Measurements from ENCODE around the gene MSI2.

The MSI2 gene

DNA sequence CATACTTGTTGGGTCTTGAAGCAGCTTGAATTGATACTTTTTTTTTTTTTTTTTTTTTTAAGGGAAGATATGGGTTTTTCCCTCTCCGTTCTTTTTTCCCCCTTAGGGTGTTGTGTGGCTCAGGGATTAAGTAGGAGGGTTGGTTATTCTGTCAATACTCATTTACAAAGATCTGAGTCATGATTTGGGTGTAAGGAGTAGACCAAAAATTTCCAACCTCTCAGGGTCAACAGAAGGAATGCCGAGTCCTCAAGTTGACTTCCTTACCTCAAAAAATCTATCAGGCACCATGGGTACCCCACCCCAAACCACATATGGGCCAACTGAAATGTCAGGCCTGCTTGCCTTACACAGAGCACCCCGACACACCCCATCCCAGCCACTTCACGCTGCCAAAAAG is 258.3 kb downstream of the MSI2 start:
- no peak for DNase-seq

DNA sequence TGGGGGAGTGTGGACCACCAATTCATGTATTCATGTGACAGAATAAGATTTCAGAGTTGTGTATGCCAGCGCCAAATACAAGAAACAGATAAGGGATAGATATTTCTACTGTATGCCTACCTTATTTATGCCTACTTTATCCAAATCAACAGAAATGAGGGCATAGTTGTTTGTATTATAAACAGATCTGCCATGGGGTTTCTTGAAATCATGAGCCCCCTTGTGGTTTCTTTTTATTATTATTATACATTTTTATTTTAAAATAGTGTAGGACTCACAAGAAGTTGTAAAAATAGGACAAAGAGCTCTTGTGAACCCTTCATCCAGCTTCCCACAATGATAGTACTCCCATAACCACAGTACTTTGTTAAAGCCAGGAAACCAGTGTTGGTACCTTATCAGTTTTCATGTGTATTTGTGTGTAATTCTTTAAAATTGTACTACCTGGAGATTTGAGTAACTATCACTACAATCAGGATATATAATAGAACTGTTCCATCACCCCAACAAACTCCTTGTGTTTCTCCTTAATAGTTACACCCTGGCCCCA is 259.4 kb downstream of the MSI2 start:
- DNase-seq, result no peak

DNA sequence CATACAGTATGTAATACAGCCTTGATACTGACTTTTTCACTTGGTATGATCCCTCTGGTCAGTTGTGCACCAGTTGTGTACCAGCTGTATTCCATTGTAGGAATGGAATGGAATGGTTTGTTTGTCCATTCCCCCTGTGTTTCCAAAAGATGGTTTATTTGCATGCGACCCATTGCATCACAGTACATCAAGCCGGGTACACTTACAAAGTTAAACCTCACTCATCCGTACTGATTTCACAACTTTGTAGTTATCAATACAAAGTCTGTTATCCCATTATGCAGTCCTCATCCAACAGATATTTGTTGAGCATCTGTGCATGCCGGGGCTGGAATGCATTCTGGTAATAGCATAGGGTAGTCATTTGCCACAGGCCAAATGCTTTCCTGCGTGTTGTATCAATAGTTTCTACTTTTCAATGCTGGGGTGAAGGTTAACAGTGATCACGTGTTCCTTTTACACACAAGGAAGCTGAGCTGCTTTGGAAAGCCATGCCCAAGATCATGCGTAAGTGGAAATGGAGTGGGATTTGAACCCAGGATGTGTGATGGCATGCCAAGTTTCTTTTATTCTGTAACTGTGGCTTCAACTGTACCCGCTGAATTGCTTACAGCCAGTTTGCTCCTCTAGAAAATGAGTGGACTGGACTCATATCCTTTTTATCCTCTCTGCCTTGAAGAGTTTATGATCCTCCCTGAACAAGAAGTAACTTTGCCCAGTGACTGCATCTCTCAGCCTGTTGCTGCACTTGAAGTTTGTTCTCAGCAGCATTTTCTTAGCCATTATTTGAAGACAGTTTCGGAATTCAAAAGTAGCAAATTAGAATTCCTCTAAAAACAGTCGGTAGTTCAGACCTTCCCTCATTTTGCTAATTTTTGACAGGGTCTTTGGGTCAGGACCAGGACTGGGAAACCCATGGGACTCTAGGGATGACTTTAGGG is 260.2 kb downstream of the MSI2 start:
- no peak for DNase-seq

DNA sequence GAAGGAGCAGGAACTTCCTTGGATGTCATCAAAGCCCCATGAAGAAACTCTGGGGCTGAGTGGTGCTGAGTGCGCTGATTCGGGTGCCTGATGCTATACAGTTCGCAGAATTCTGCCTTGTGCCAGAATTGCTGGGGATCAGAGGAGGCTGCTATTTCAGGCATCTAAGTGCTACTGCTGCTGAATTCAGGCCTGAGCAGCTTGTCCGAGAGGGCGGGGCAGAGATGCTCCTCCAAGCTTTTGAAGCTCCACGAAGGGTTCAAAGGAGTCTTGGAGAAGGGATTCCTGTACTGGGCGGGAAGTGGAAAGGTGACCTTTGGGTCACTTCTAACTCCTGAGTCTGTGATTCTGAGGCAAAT is 260.9 kb downstream of the MSI2 start:
- DNase-seq, result no peak

DNA sequence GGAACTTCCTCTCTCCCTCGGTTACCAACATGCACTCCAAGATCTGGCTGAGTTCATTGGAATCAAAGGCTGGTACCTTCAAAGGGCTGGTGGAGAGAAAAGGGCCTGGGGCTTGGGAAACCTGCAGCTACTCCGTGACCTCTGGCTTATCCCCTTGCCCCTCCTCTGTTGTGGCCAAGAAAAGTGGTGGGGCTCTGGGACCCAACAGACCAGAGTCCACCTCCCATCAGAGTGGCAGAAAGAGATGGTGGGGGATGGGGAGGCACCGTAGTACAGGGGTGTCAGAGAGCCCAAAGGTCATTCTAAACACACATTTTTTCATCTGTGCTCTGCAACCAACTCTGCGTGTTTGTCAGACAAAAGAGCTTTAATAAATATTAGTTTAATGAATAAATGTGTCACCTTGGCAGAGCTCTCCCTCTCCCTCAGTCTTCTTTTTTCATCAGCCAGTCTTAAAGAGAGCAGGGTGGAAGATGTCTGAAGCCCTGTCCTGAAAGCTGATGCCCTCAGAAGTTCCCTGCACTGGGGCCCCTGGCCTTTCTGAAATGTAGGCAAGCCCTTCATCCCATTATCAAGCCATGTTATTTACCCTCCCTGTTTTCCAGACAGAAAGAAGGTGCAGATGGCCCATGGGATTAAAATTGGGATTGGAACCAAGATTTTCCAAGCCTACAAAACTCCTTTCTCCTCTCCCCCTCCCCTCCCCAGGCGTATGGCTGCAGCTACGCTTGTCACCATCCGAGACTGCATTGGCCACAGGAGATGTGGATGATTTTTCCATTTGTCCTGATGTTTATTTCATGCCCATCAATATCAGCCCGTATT is 261.5 kb downstream of the MSI2 start:
- no peak for DNase-seq

DNA sequence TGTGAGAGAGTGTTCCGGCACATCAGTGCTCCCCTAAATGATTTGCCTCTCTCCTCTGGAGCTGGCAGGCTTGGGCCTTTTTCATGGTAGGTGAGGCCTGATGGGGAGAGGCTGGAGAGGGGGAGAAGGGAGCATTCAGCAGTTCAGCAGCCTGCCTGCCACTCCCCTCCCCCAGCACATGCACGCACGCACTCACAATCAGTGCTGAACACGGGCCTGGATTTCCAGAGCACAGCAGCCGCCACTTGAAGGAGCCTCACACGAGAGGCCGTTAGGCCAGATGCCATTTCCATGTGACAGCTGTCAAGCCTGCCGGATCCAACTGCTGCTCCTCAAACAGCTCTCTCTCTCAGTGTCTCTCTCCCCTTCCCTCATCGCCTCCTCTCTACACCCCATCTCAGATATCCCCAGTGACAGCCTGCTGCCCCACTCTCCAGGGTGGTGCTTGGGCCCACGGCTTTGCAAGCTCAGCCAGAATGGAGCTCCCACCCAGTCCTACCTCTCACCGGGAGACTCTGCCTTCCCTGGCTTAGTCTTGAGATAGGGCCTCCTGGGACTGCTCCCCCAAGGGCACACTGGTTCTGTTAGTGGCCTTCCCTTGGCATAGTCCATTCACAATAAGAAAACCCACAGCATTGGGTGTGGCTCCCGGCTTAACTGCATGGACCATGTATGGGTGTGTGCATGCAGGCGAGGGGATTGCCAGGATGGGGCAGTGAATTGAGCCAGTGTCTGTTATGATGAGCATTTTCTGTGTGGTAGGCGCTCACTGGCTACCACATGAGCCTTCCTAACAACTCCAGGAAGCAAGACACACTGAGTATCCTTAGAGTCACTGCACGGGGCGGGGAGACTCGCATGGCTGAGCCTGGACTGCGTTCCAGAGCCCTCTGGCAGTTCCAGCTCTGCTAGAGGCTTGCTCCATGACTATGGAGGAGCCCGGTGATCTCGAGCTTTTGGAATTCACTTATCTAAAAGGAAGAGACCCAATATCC is 262.6 kb downstream of the MSI2 start:
- DNase-seq, result peak; percentile 93

DNA sequence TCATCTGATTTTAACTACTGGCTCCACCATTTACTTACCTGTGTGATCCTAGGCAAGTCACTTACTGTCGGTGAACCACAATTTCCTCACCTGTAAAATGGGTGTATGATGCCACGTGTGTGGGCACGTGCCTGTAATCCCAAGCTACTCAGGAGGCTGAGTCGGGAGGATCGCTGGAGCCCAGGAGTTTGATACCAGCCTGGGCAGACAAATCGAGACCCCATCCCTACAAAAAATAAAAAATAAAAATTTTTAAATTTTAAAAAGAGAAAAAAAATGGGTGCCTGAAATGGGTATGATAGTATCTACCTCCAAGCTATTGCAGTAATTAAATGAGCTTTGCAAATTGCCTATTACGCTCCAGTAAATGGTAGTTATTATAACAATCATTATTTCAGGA is 263.5 kb downstream of the MSI2 start:
- no peak for DNase-seq

DNA sequence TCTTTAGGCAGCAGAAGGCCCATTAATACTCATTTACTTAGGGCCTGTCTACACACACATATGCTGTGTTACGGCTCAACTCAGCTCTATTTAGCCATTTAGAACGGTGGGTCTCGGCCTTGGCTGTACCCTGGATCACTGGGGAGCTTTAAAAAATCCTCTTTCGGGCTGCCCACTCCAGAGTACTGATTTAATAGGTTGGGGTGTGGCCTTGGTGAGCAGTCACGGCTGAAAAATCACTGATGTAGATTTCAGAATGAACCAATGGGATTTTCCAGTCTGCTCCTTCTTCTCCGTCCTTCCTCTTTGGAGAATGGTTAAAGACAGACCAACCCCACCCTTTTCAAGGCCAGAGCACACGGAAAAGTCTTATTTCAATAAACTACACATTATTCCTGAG is 265.3 kb downstream of the MSI2 start:
- no peak for DNase-seq

DNA sequence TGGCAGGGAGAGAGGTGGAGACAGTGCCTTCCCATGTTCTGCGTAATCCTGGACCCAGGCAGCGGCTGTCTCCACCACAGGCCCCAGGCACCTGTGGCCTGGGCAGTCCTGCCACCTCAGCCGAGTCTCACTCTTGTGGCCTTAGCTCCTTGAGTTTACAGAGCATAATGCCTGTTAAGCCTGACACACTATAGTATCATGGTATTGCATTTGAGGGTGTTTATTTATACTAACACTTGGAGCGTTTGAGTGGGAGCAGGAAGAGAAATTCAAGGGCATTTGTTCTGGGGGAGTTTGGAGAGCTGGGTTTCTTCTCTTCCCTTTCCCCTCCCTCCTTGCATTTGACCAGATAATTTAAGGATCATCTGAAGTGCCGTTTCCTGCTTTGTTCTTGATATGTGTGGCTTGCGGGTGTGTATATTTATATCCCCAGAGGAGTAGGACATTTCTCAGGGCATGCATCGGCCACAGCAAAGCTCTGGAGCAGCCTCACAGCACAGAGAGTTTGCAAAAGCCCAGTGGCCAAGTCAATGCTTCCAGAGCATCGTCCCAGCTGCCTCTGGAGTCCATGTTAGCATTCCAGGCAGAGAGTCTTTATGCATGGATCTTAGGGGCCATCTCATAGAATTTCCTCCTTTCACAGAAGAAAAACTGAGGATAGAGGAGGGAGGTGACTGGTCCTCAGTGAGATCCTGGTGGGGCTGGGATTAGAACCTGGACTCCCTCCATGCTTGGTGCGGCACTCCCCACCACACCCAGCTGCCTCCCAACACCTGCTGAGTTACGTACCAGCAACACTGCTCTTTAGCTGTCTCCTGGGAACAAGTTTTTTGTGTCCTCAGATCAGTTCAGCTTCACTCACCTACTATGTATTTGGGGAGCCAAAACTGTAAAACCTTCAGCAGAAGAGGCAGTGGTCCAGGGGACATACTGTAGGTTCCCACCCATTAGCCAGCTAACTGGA is 266.0 kb downstream of the MSI2 start:
- no peak for DNase-seq

DNA sequence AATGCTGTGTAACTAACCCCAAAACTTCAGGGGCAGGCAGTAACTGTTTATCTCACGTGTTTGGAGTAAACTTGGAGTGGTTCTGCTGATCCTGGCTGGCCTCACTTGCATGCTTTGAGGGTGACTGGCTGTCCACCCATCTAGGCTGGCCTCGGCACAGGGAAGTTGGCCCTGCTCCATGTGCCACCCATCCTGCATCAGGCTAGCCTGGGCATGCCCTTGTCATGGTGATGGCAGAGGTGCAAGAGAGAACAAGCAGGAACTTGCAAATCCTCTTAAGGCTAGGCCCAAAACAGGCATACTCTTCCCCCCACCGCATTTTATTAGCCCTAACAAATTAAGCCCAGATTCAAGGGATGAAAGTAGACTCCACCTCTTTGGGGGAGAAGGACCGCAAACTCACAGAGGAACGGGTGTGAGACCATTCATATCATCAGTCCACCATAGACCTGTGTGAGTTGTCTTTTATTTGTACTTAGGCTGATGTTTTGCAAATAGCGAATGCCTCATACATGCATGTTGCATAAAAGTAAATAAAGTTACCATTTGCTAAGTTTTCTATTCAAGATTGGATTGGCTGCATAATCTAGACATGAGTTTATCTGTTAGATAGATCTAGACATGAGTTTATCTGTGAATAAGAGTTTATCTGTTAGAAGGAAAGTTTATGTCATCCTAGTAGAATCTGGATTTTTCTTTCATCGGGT is 267.8 kb downstream of the MSI2 start:
- no peak for DNase-seq

DNA sequence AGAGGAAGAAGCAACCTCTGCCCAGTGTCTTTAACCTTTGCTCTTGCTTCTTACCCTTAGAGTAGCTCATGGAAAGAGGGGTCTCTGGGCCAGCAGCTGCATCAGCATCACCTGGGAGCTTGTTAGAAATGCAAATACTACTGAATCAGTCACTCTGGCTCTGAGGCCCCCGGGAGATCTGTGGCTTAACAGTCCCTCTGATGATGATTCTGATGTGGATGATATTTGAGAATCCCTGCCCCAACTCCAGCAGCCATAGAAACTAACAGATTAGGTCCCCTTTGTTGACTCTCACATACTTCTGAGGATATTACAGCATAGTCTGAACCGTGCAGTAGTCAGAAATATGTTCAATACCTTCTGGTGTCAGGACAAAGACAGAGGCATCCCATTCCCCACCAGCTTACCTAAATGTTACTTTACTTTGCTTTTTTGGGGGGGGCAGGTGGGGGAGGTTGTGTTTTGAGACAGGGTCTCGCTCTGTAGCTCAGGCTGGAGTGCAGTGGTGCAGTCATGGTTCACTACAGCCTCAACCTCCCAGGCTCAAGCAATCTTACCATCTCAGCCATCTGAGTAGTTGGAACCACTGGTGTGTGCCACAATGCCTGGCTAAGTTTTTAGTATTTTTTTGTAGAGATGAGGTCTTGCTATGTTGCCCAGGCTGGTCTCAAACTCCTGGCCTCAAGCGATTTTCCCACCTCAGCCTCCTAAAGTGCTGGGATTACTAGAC is 268.7 kb downstream of the MSI2 start:
- no peak for DNase-seq

DNA sequence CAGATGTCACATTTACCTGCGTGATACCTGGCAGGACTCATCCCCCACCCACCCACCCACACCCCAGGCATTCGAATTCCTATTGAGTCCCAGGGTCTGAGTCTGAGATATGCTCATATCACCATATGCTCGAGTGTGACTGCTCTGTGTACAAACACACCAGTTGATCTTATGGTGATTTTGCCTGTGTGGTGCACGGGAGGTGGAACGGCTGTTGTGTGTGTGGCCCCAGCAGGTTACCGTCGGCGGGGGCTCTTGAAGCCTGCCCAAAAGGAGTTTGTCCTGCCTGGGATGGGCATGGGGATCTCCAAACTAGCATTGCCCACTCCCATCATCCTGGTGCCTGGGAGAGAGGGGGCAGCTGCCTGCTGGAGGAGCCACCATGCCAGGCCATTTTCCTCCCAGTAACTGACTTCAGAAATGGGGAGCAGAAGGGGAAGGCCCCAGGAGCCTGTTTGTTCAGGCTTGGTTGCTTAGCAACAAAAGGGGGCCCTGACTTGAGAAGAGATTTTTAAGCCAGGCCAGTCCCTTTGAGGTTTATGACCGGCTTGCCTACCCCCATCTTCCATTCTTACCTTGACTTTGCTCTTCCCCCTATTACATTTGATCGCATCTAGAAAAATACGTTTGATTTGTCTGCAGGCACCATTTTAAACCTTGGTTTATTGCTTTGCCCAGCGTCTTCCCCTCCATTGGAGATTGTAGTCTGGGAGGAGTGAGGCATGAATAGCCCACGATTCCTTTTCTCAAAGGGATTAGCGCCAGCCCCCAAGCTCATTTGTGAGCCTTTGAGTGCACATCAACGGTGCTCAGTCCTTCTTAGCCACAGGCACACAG is 271.1 kb downstream of the MSI2 start:
- no peak for DNase-seq

DNA sequence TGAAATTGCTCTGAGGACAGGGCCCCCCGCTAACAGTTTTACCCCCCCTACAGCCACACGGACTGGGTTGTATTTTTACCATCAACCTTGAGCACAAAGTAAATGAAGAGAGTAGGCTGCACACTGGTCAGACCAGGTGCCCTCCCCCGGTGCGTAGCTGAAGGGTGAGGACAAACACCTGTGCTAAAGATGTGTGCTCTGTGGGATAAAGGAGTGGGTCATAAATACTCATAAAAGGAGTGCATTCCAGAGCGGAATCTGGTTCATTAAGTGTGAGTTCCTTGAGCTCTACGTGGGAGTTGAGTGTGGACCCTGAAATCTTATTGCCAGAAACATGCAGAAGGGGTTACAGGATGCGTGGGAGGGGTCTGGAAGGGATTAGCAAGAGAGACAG is 271.7 kb downstream of the MSI2 start:
- no peak for DNase-seq

DNA sequence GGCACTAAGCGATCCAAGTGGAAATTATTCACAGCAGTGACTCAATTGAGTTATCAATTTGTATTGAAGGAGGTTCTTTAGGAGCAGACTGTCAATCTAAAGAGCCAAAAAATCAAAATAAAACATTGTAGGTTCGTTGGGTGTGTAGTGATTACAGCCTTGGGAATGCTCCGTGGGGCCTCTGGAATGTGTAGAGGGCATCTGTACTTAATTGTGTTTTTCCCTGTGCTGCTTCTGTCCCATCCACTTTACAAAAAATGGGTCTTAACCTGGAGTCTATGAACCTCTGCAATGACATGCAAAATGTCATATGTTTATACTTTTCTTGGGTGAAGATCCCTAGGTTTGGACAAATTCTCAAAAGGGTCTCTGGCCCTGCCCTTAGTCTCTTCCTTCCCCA is 273.7 kb downstream of the MSI2 start:
- DNase-seq, result no peak

DNA sequence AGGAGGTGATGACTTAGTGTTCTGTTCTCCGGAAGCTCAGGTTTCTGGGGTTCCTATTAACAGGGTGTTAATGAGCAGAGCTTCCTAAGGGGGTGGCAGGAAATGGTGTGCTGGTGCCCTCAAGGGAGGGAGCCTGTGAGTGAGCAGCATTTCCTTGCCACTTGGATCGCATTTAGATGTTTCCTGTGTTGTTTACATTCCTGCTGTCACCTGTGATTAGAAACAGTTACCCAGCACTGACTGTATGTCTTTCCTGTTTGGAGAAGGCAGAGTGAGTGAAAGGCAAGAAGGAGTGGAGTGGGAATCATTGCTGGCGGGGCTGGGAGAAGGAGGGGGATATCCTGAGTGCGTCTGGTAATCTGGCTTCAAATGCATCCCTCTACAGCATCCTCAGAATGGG is 274.2 kb downstream of the MSI2 start:
- DNase-seq, result peak; percentile 23

DNA sequence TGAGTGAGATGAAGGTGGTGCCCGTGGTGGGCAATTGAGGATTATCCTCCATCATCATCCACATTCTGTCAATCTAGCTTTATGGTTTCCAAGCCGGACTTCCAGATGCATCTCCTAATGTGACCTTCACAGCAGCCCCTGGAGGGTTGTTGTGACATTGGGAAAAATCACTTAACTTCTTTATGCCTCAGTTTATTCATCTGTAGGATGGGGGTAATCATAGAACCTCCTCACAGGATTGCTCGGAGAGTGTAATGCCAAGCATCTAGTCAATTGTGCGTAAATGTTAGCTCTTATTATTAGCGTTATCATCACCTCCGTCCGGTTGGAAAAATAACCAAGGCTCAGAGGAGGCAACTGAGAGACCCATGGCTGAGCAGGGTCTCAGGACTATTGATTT is 274.8 kb downstream of the MSI2 start:
- no peak for DNase-seq

DNA sequence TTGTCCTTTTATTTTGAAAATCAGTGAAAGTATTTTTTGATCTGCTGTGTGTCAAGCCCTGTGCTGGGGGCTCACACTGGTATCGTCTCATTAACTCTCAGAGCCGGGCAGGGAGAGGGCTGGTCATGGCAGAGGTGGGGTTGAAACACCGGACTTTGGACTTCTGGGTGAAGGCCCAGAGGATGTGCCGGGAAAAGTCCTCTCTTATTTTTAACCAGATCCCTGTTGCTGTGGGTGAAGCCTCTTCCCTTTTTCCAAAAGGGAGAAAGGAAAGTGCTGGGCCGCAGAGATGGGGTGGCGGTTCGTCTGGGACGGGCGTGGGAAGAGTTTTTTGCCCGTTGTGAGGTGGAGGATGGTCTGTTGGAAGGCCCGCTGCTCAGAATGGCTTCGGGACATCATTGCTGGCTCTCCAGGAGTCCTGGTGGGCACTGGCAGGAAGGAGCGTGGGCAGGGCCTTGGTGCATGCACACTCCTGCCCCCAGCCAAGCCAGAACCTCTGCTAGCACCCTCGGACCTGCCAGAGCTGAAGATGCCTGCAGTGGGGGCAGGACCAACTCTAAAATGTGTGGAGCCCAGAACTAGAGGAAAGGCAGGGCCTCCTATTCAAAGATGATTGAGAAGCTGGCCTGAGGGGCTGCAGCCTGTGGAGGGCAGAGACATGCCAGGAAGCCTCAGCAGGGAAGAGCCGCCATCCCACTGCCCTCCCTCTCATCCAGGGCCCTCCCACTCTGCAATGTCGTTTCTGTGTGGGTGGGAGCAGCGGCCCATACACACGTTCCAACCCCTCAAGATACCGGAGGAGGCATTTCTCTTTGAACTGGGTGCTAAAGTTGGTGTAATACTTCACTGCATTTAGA is 275.6 kb downstream of the MSI2 start:
- DNase-seq, result no peak

DNA sequence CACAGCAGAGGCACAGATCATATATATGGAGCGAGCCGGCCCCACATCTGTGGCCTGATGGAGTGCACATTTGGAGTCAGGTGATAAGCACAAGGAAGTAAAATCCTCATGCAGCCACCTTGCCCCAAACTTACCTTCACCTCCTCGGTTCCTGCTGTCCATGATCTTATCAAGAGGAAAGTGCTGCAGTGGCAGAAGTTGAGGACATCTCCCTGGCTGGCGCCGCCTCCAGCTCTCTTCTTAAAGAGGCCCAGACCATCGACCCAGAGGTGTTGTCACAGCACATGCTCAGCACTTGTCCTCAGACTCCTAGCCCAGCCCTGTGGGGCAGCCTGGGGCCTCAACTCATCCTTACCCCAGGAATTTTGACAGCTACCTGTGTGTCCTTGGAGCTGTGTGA is 276.2 kb downstream of the MSI2 start:
- DNase-seq, result no peak

Data from NCI-H1092 treated with DMSO at 0.1 percent for 48 hours (cell line).